ENCODE results near the gene APCDD1L. TPM values are rescaled to one million over a fixed set of nuclear protein-coding genes. Genes with fewer than 3 reads are reported as not detected.
"Not testable (repeated sequence)": the region's sequence is repeated elsewhere in the genome, so short reads cannot be mapped to it uniquely, and the experiment has no call there.

Gene APCDD1L
- total RNA-seq, 3 donors from 2014 or later, result not detected

DNA sequence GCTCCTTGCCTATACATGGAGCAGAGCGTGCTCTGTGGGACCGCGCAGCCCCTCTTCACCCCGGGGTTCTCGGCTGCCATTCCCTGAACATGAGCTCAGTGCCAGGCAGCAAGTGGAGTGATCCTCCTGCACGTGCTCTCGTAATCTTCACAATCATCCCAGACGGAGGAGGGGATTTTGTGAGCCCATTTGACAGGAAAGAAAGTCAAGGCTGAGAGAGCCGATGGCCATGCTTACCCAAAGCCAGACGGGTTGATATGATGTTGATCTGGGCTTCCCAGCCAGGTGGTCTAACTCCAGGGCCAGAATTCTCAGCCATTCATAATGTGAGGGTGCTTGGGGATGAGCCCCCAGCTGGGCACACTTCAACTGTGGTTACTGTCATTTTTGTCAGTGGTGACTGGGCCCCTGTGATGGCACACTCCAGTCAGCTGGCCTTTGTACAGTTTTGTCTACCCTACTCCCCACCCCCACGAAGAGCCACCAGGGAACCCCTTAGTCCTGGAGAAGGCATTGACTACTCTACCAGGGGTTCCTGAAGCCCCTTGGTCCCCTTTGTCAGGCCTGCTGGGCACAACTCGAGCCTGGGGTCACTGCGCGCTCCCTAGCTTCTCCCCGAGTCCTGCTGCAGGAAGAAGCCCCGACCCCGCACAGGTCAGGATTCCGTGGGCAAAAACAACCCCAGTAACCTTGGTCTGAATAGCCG lies 1.5 kb downstream of the APCDD1L start:
- Mint-ChIP-seq H3K36me3 (ENCODE audit: insufficient read depth) (no peaks in the 10 kb centered on the region), H3K27me3 (ENCODE audit: low read depth) (peaks cover 49% of the 10 kb centered on the region), H3K4me1 (ENCODE audit: low read depth) (no peaks in the 10 kb centered on the region), H3K4me3 (no peak overlapping the region), H3K9me3 (no peaks in the 10 kb centered on the region)
- DNase-seq, result no peak
- no peak for ATAC-seq

DNA sequence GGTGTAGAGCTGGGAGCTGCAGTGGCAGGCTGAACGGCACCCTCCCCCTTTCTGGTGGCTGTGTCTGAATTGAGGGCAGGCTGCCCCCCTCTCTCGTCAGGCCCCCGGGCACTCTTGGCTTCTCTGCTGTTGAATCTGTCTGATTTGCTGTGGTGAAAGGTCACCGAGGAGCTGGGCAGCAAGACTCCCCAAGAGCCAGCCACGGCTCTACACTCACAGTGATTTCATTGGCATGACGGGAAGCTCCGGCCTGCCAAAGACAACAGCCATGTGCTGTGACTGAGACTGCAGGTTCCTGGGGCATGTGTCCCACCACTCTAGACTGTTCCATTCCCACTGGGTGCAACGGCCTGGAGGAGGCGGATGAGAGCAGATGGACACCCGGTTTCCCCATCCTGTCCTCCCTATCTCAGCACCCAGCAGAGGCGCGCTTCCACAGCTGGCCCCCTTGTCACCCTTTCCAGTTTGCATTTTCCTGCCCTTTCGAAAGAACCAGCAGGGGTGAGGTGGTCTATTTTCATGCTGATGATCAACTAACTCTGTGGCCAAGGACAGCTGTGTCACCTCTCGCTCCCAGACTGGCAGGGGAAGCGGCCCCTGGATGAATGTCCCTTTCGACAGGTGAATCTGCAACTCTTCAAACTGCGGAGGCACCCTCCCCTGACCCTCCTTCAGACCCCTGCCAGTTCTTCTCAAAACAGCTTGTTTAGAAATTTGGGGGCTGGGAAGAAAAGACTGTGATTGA lies 2.2 kb downstream of the APCDD1L start:
- Mint-ChIP-seq H3K4me3 (no peak overlapping the region), H3K4me1 (ENCODE audit: low read depth) (no peaks in the 10 kb centered on the region), H3K36me3 (ENCODE audit: insufficient read depth) (no peaks in the 10 kb centered on the region), H3K9me3 (no peaks in the 10 kb centered on the region), H3K27me3 (ENCODE audit: low read depth) (peaks cover 45% of the 10 kb centered on the region)
- DNase-seq (no peak), ATAC-seq (no peak)

DNA sequence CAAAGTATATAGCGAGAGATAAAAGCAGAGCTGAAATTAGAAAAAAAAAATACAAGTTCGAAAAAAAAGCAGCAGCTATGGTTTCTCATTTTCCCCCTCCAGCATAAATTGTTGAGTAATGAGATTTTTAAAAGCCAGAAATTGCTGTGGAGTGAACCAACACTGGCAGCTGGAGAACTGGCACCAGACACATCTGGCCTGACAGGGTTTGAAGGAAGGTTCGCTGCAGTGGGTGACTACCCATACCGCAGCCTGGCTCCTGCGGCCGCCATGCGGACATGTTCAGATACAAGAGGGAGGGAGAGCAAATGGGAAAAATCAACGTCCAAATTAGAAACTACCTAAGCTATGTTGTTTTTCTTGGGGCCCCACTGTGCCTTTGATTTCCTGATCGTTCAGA lies 3.3 kb downstream of the APCDD1L start:
- no peaks in the 10 kb centered on the region for H3K9me3 Mint-ChIP-seq
- ATAC-seq, result no peak
- no peak overlapping the region for H3K4me3 Mint-ChIP-seq
- peaks cover 39% of the 10 kb centered on the region for H3K27me3 Mint-ChIP-seq (ENCODE audit: low read depth)
- DNase-seq, result no peak
- H3K36me3 Mint-ChIP-seq (ENCODE audit: insufficient read depth), result peaks cover 2% of the 10 kb centered on the region
- H3K4me1 Mint-ChIP-seq (ENCODE audit: low read depth), result no peaks in the 10 kb centered on the region

DNA sequence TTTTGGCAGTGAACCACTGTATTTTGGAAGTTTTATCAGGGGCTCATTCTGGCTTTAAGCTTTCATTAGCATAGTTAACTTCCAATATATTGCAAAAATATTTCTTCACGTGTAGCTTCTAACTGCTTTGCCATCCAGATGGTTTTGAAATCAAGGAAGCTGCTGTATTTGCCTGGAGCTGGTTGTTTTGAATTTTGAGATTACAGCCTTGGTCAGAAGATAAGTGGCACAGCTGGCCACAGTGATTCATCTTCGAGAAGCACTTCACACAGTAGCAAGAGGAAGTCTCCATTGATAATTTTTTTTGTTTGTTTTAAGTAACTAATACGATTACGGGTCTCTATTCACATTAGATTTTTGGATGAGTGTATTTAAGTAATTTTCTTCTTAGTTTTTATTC lies 3.8 kb downstream of the APCDD1L start:
- DNase-seq (no peak), ATAC-seq (no peak)
- H3K27me3 Mint-ChIP-seq (ENCODE audit: low read depth), result peaks cover 37% of the 10 kb centered on the region
- H3K4me3 Mint-ChIP-seq, result no peak overlapping the region
- H3K9me3 Mint-ChIP-seq, result no peaks in the 10 kb centered on the region
- H3K36me3 Mint-ChIP-seq (ENCODE audit: insufficient read depth), result peaks cover 3% of the 10 kb centered on the region
- H3K4me1 Mint-ChIP-seq (ENCODE audit: low read depth), result no peaks in the 10 kb centered on the region

DNA sequence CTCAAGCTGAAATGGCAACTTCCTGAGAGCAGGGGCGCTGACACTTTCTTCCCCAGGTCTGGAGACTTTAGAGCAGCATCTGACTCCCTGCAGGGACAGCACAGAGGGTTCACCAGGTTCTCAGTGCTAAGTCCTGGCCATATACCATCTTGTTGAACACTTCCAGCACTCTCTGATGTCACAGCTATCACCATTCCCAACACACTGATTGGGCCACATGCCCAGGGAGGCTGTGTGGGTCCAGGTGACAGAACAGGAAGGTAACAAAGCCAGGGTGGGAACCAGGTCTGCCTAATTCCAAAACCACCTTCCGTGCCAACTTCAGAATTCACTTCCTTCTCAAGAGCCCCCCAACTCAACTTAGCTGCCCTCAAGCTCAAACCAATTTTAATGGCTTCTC lies 4.3 kb downstream of the APCDD1L start:
- Mint-ChIP-seq H3K27me3 (ENCODE audit: low read depth) (peaks cover 32% of the 10 kb centered on the region), H3K4me1 (ENCODE audit: low read depth) (no peaks in the 10 kb centered on the region), H3K4me3 (no peak overlapping the region), H3K9me3 (no peaks in the 10 kb centered on the region), H3K36me3 (ENCODE audit: insufficient read depth) (peaks cover 3% of the 10 kb centered on the region)
- no peak for ATAC-seq
- DNase-seq, result no peak

DNA sequence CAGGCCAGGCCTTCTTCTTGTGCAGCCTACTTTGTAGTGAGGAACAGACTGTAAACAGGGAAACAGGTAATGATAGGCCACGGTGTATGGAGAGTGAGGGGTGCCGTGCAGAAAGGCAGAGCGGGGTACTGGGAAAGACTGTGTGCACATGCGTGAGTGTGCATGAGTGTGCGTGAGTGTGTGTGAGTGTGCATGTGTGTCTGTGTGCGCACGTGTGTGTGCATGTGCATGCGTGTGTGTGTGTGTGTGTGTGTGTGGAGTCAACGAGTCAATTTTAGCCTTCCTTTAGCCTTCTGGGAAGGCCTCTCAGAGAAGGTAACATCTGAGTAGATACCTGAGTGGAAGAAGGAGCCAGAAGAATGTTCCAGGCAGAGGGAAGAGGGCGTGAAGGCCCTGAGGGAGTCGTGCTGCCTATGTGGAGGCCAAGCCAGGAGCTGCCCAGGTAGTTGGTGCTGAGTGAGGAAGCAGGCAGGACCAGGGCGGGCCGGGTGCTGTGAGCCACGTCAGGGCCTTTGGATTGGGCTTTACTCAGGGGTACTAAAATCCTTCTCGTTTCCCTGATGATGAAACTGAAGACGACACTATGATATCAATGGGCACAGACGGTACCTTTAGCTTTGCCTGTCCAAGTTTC lies 6.3 kb downstream of the APCDD1L start:
- Mint-ChIP-seq H3K36me3 (ENCODE audit: insufficient read depth) (peaks cover 5% of the 10 kb centered on the region), H3K27me3 (ENCODE audit: low read depth) (peaks cover 21% of the 10 kb centered on the region), H3K4me1 (ENCODE audit: low read depth) (no peaks in the 10 kb centered on the region), H3K9me3 (peaks cover 10% of the 10 kb centered on the region), H3K4me3 (no peak overlapping the region)
- ATAC-seq (no peak), DNase-seq (no peak)

DNA sequence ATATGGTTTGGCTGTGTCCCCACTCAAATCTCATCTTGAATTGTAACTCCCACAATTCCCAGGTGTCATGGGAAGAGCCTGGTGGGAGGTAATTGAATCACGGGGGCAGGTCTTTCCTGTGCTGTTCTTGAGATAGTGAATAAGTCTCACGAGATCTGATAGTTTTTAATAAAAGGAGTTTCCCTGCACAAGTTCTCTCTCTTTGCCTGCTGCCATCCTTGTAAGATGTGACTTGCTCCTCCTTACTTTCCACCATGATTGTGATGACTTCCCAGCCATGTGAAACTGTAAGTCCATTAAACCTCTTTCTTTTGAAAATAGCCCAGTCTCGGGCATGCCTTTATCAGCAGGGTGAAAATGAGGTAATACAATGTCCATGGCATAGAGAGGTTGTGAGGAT lies 8.2 kb downstream of the APCDD1L start:
- not testable (repeated sequence) for H3K4me1 Mint-ChIP-seq (ENCODE audit: low read depth); H3K4me3 Mint-ChIP-seq; ATAC-seq; H3K27me3 Mint-ChIP-seq (ENCODE audit: low read depth); DNase-seq; H3K36me3 Mint-ChIP-seq (ENCODE audit: insufficient read depth)
- H3K9me3 Mint-ChIP-seq, result peaks cover 12% of the 10 kb centered on the region

DNA sequence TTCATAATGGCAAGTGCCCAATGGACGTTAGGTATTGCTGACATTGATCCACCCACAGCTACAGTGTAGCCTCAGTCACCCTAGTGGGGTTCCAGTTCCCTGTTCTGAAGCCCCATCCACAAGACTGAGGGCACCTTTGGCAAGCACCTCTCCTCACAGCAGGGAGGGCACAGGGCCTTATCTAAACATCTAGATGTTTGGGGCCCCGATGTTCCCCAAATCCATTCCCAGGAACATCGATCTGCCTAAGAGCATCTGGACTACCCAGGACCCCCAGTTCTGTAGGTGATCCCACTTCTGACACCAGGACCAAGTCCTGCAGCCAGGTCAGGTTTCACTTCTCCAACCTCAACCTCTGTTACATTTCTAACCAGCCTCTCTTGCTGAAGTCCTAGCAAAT lies 10.6 kb downstream of the APCDD1L start:
- ATAC-seq (no peak), DNase-seq (no peak)
- peaks cover 12% of the 10 kb centered on the region for H3K9me3 Mint-ChIP-seq
- no peak overlapping the region for H3K4me3 Mint-ChIP-seq
- no peaks in the 10 kb centered on the region for H3K4me1 Mint-ChIP-seq (ENCODE audit: low read depth)
- no peaks in the 10 kb centered on the region for H3K27me3 Mint-ChIP-seq (ENCODE audit: low read depth)
- peaks cover 5% of the 10 kb centered on the region for H3K36me3 Mint-ChIP-seq (ENCODE audit: insufficient read depth)

DNA sequence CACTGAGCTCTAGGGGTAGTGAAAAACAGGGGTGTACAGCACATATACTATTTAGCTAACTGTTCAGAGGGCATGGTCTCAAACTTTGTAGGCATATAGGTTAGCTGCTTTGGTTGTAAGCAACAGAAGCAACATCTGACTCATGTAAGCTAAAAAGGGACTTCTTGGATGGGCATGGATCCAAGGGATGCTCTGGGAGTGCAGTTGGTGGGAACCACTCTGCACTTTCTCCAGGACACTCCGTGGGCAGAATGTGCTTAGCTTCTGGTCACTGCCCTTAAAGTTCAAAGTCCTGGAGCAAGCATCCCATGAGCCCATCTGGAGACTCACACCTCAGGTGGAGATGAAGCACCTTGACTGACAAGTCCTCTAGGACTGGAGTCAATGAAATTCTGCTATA lies 11.5 kb downstream of the APCDD1L start:
- Mint-ChIP-seq H3K4me1 (ENCODE audit: low read depth) (no peaks in the 10 kb centered on the region), H3K9me3 (peaks cover 12% of the 10 kb centered on the region), H3K36me3 (ENCODE audit: insufficient read depth) (peaks cover 5% of the 10 kb centered on the region), H3K27me3 (ENCODE audit: low read depth) (no peaks in the 10 kb centered on the region), H3K4me3 (no peak overlapping the region)
- ATAC-seq (no peak), DNase-seq (no peak)

DNA sequence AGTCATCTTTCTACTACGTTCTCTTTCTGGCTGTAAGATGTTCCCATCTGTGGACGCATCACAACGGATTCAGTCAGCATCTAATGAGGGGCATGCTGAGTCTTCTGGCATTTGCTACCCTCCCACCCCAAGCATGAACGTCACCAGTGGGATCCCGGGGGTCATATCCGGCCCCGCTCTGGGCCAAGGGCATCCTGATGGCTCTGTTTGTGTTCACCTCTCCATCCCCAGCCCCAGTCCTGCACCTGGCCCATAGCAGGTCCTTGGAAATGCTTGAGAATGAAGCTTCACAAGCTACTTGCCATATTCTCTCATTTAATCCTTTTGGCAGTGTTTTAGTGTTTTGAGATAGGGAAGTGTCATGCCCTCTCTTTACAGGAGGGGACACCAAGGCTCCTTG lies 14.9 kb downstream of the APCDD1L start:
- H3K4me1 Mint-ChIP-seq (ENCODE audit: low read depth), result no peaks in the 10 kb centered on the region
- ATAC-seq (no peak), DNase-seq (no peak)
- H3K9me3 Mint-ChIP-seq, result peaks cover 6% of the 10 kb centered on the region
- no peaks in the 10 kb centered on the region for H3K36me3 Mint-ChIP-seq (ENCODE audit: insufficient read depth)
- H3K27me3 Mint-ChIP-seq (ENCODE audit: low read depth), result no peaks in the 10 kb centered on the region
- H3K4me3 Mint-ChIP-seq, result no peak overlapping the region

DNA sequence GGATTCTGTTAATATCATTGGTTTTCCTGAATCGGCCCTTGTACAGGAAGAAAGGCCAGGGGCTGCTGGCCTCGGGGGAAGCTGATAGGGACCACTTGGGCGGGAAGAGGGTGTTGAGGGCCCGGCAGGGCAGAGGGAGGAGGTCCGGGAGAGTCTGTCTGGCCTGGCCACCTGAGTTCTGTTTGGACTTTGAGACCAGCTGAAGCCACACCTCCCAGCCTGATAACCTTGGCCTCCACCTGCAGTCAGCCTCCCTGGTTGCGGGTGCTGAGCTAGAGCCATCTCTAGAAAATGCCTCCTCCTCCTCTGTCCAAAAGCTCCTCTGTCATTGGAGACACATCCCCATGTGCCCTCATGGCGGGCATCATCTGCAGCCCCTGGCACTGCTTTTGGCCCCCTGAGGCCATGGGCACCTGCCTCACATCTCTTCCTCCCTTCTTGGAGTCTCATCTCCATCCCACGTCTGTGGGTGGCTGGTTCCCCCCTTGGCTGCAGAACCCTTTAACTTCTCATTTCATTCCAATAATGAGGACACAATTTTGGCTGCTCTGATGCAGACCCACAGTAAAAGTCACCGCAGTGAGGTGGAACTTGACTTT lies 16.6 kb downstream of the APCDD1L start:
- ATAC-seq, result no peak
- H3K9me3 Mint-ChIP-seq, result no peaks in the 10 kb centered on the region
- no peak for DNase-seq

DNA sequence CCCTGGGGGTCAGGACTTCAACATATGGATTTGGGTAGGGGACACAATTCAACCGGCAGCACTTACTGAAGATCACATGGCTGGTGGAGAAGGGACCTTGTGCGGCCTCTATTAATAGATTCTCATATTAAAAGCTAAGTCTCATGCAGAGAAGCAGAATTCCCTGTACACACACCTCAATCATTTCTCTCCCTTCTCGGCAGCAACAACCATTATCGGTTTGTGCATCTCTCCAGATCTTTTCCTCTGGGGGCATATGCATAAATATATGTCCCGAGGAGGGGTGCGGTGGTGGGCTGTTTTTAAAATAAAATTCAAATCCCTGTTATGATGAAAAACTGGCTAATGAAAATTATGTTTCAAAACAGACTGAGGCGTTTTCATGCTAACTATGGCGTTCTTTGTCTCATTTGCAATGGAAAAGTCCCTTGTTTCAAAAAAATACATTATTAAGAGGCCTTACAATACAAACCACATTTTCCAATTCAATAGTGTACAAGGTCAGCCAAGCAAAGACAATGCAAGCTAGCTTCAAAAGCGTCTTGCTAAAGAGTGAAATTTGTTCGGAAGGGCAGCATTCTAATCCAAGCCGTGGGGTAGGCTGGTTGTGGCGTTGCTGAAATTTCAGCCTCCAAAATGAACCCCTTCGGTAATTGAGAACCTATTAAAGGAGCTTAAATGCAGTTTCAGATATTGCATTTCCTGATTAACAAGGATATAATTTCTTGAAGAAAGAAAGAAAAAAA lies 17.3 kb downstream of the APCDD1L start:
- ATAC-seq (no peak), DNase-seq (no peak)
- Mint-ChIP-seq H3K9me3 (no peaks in the 10 kb centered on the region), H3K27me3 (ENCODE audit: low read depth) (no peaks in the 10 kb centered on the region), H3K4me1 (ENCODE audit: low read depth) (no peaks in the 10 kb centered on the region), H3K4me3 (no peak overlapping the region), H3K36me3 (ENCODE audit: insufficient read depth) (no peaks in the 10 kb centered on the region)

More for the DNA sequence above, 16.6 kb downstream of the APCDD1L start:
- Mint-ChIP-seq H3K36me3 (ENCODE audit: insufficient read depth) (no peaks in the 10 kb centered on the region), H3K4me3 (no peak overlapping the region), H3K27me3 (ENCODE audit: low read depth) (no peaks in the 10 kb centered on the region), H3K4me1 (ENCODE audit: low read depth) (no peaks in the 10 kb centered on the region)

DNA sequence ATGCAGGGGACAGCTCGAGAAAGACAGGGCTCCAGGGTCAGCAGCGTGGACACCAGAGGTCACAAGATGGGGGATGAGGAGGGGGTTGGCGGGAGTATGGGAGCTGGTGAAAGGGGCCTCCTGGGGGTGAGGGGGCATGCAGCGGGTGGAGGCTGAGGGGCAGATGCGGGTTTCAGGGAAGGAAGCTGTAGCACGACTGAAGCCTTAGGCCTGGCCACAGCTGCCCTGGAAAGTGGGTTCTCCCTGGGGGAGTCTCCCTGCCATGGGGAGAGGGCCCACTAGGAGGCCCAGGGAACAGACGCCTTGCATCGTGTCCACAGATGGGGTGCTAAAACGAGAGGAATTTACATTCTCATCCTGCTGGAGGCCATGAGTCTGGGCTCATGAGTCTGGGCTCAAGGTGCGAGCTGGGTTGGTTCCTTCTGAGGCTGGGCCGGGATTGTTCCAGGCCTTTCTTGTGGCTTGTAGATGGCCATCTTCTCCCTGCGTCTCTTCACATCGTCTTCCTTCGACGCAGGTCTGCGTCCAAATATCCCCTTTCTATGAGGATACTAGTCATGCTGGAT lies 18.0 kb downstream of the APCDD1L start:
- no peak for ATAC-seq
- H3K9me3 Mint-ChIP-seq, result no peaks in the 10 kb centered on the region
- H3K4me1 Mint-ChIP-seq (ENCODE audit: low read depth), result no peaks in the 10 kb centered on the region
- no peak for DNase-seq
- no peaks in the 10 kb centered on the region for H3K27me3 Mint-ChIP-seq (ENCODE audit: low read depth)
- no peaks in the 10 kb centered on the region for H3K36me3 Mint-ChIP-seq (ENCODE audit: insufficient read depth)
- no peak overlapping the region for H3K4me3 Mint-ChIP-seq

DNA sequence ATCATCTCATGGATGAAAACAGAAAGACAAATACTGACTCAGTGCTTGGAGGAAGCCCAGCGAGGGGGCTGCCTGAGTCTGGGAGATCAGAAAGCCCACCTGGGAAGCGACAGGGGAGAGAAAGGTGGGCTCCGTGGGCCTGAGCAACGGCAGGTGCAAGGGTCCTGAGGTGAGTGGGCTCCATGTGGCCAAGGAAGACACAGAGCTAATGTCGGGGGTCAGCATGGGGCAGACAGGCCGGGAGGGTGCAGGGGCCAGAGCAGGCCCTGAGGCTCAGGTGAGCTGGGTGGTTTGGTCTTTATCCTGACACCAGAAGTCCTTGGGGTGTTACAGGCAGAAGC lies 18.8 kb downstream of the APCDD1L start:
- ATAC-seq (no peak), DNase-seq (no peak)
- Mint-ChIP-seq H3K4me1 (ENCODE audit: low read depth) (no peaks in the 10 kb centered on the region), H3K36me3 (ENCODE audit: insufficient read depth) (no peaks in the 10 kb centered on the region), H3K27me3 (ENCODE audit: low read depth) (no peaks in the 10 kb centered on the region), H3K9me3 (no peaks in the 10 kb centered on the region), H3K4me3 (no peak overlapping the region)
